Thymus (tissue), 11 donors: ENCODE results near the gene CCHCR1. TPM values are rescaled to one million over a fixed set of nuclear protein-coding genes. Genes with fewer than 3 reads are reported as not detected.
"Not testable (repeated sequence)": the region's sequence is repeated elsewhere in the genome, so short reads cannot be mapped to it uniquely, and the experiment has no call there.

Source experiments
- DNase-seq, 9 donors: peaks; one replicate each; pipeline ENCODE4 v3.0.0-alpha.2; 2013; ENCODE audit warnings: low spot score in 9 of 9, low read depth in 6 of 9, missing footprints in 1 of 9
- H3K27ac ChIP-seq, 2 donors: one replicate each; pipeline ENCODE4 v1.5.1; 2013; ENCODE audit warnings: control low read depth in 1 of 2, low read depth in 1 of 2, low read length in 1 of 2, mild to moderate bottlenecking in 1 of 2, moderate library complexity in 1 of 2
- H3K27me3 ChIP-seq, 2 donors: one replicate each; pipeline ENCODE4 v1.5.1; 2013; ENCODE audit warnings: low read length in 1 of 2; ENCODE audit not compliant: control insufficient read depth in 2 of 2, insufficient read depth in 1 of 2
- H3K36me3 ChIP-seq, 2 donors: one replicate each; pipeline ENCODE4 v1.5.1; 2013; ENCODE audit warnings: low read length in 1 of 2, mild to moderate bottlenecking in 1 of 2, moderate library complexity in 1 of 2; ENCODE audit not compliant: control insufficient read depth in 2 of 2, insufficient read depth in 2 of 2
- H3K4me1 ChIP-seq, 2 donors: one replicate each; pipeline ENCODE4 v1.5.1; 2013; ENCODE audit warnings: low read length in 2 of 2; ENCODE audit not compliant: control insufficient read depth in 2 of 2, insufficient read depth in 2 of 2
- H3K4me3 ChIP-seq, 2 donors: one replicate each; pipeline ENCODE4 v1.5.1; 2013; ENCODE audit warnings: low read length in 2 of 2, control low read depth in 1 of 2, mild to moderate bottlenecking in 1 of 2
- H3K9me3 ChIP-seq, 2 donors: one replicate each; pipeline ENCODE4 v1.5.1; 2013; ENCODE audit warnings: low read length in 1 of 2, mild to moderate bottlenecking in 1 of 2; ENCODE audit not compliant: control insufficient read depth in 2 of 2, insufficient read depth in 1 of 2
- WGBS: extraction: QIAGEN DNeasy Blood & Tissue Kit; methylation state at CpG from one replicate; pipeline ENCODE4 v1.1.7; 2013; 5-methylcytosine and 5-hydroxymethylcytosine counted together
- polyA plus RNA-seq: library from polyadenylated mRNA; stranded (reverse); fragments of 200-250 nt; gene quantifications from one replicate; pipeline ENCODE4 v1.2.3, GENCODE V29; 2013
- total RNA-seq: library from RNA; stranded (reverse); fragments of 120-200 nt; gene quantifications from one replicate; pipeline ENCODE4 v1.2.4, GENCODE V29; 2013
- donor health status: healthy.

The CCHCR1 gene
- total and polyA plus RNA-seq, 2 donors = 14.2 to 24.5 TPM

DNA sequence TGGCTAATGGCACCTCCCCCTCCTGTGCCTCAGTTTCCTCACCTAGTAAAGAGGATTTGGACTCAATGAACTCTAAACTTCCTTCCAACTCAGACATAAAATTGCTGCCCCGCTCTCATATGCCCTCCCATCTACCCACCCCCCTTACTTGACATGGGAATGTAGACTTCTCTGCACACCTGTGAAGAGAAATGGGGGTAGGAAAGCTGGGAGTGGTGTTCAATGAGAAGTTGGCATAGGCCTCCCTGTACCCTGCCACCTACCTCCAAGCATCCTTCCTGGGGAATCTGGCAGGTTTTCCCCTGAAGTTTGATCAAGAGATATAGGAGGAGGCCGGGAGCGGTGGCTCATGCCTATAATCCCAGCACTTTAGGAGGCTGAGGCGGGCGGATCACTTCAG, 16.8 kb upstream of the CCHCR1 start:
- Histone ChIP-seq H3K27ac (no peak overlapping the region), H3K4me1 (peaks cover 0 to 8% of the 10 kb centered on the region in 2 donors), H3K27me3 (no peaks in the 10 kb centered on the region), H3K4me3 (no peak overlapping the region), H3K9me3 (no peaks in the 10 kb centered on the region), H3K36me3 (no peaks in the 10 kb centered on the region)
- WGBS = 93% methylated on average over 5 of the region's 5 CpGs
- DNase-seq = no peak

DNA sequence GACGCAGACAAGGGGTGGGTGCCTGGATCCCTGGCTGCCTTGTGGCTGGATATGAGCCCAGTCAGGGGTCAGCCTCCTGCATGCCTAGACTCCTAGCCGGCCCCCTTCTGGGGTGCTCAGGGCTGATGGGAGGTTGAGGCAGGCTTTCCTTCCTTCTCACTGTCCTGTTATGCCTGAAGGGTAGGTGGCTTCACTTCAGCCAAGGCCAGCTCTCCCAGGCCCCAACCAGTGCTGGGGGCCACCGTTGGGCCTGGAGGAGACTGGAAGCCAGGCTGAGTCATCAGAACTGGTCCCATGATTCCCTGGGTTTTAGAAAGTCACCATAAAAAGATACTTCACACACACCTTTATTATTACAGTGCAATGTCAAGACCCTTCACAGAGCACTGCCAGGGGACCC, 15.8 kb upstream of the CCHCR1 start:
- H3K4me1 ChIP-seq = peaks cover 0 to 8% of the 10 kb centered on the region in 2 donors
- WGBS = 94% methylated on average over 3 of the region's 3 CpGs
- no peak overlapping the region for H3K4me3 ChIP-seq

DNA sequence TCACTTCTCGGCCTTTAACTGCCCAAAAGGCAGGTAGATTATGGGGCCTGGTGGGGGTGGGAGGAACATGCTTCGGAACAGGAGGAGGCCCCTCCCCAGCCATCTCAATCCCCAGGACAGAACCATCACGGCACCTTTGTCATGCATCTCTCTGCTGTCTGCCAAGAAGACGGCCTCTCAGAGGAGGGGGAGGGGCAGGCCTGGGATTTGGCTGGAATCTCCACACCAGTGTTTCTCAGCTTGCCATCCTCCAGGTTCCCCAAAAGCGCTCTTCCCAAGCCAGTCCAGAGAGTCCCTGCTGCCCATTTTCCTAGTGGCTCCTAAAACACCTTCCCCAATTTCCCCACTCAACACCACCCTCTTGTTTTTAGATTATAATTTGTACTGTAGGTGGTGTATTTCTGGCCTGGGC, 15.4 kb upstream of the CCHCR1 start:
- H3K27ac ChIP-seq = no peak overlapping the region
- WGBS = 93% methylated on average over 5 of the region's 5 CpGs
- peaks cover 0 to 8% of the 10 kb centered on the region in 2 donors for H3K4me1 ChIP-seq
- no peaks in the 10 kb centered on the region for H3K9me3 ChIP-seq
- no peak overlapping the region for H3K4me3 ChIP-seq
- DNase-seq = no peak
- H3K36me3 ChIP-seq = no peaks in the 10 kb centered on the region
- H3K27me3 ChIP-seq = no peaks in the 10 kb centered on the region

More for the DNA sequence above, 15.8 kb upstream of the CCHCR1 start:
- Histone ChIP-seq H3K36me3 (no peaks in the 10 kb centered on the region), H3K27ac (no peak overlapping the region), H3K27me3 (no peaks in the 10 kb centered on the region), H3K9me3 (no peaks in the 10 kb centered on the region)
- DNase-seq = no peak

DNA sequence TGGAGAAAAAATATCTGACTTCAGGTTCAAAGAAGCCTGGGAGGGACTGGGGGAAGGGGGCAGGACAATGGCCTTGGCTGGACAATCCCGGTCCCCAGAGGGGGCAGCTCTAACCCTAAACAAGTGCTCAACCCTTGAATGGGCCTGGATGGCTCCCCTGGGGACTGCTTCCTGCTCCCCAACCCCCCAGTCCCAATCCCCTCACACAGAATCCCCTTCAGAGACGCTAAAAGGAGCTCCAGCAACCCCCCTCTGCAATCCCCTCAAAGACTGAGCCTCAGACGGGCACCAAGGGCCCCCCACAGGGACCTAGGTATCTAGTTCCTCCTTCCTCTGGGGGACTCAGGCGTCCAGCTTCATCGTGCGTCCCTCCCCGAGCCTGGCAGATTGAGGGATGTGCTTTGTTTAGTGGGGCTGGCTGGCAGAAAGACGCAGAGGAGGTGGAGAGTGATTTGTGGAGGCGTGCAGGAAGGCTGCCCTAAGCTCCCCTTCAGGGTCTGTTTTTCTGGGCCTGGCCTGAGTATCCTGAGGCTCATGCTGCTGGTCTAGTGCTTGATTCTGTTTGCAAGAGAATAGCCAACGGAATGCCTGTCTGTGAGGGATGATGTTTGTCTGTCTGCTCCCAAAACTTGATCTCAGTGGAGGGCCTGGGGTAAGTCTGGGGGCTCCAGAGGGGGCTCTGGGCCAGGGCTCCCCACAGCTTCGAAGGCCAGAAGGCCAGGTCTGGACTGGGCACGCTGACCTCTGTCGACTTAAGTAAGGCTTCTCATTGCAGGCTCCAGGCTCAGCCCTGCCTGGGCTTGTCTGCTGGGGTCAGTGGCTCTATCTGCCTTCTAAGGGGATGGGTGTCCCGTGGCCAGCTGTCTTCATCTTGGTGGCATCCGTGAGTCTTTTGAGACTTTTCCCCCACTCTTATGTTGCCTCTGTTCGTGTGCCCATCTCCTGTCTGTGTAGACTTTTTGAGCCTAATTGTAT, 14.6 kb upstream of the CCHCR1 start:
- H3K27ac ChIP-seq = no peak overlapping the region
- peaks cover 0 to 8% of the 10 kb centered on the region in 2 donors for H3K4me1 ChIP-seq
- H3K27me3 ChIP-seq = no peaks in the 10 kb centered on the region
- no peak for DNase-seq
- H3K4me3 ChIP-seq = no peak overlapping the region
- H3K36me3 ChIP-seq = no peaks in the 10 kb centered on the region
- H3K9me3 ChIP-seq = no peaks in the 10 kb centered on the region
- 75% methylated on average over 16 of the region's 16 CpGs for WGBS

DNA sequence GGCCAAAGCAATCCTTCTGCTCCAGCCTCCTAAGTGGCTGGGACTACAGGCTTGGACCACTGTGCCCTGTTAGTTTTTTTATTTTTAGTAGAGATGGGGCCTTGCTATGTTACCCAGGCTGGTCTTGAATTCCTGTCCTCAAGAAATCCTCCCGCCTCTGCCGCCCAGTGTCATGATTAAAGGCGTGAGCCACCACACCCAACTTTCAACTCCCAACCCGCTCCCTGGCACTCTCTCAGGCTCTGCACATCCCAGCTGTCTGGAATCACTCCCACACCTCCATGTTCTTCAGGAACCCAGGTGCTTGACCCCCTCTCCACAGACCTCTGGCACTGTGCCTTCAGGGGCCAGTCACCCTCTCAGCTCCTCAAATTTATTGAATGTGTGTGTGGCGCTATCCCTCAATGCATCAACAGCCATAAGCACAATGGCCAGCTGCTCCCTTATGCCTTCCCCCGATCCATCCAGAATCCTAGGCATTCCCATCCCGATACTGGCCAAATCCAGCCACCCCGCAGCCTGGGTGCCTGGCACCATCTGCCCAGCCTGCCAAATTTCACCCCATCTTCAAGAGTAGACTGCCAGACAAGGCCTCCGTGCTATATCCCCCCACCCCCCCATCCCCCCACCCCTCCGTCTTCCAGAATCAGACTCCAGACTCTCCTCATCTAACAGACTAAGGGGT, 13.5 kb upstream of the CCHCR1 start:
- Histone ChIP-seq H3K36me3 (no peaks in the 10 kb centered on the region), H3K4me3 (no peak overlapping the region), H3K27me3 (no peaks in the 10 kb centered on the region), H3K27ac (no peak overlapping the region), H3K4me1 (peaks cover 0 to 8% of the 10 kb centered on the region in 2 donors), H3K9me3 (no peaks in the 10 kb centered on the region)
- WGBS = 98% methylated on average over 10 of the region's 10 CpGs
- DNase-seq = no peak

DNA sequence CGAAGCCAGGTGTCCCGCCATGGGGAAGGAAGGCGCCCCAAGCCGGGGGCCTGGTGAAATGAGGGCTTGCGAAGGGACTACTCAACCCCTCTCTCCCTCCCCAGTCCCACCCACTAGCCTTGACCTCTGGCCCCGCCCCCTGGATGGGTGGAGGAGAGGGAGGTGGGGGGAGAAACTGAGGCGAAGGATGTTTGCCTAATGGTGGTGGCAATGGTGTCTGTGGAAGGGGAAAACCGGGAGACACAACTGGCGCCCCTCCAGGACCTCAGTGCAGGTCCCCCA, 12.9 kb upstream of the CCHCR1 start, which contains the start of gene POU5F1:
Gene POU5F1, minus strand, starts transcription at position 83 of the 282 bp plus-strand sequence. Its CDS starts 62 bp downstream, at position 21.
- Histone ChIP-seq H3K4me1 (peaks cover 0 to 2% of the 10 kb centered on the region in 2 donors), H3K27me3 (no peaks in the 10 kb centered on the region), H3K4me3 (no peak within 1 kb of the TSS), H3K36me3 (peaks cover 0 to 3% of the 10 kb centered on the region in 2 donors), H3K27ac (no peak within 1 kb of the TSS), H3K9me3 (no peaks in the 10 kb centered on the region)
- no peak for DNase-seq
- WGBS = 79% methylated on average over 9 of the region's 9 CpGs

DNA sequence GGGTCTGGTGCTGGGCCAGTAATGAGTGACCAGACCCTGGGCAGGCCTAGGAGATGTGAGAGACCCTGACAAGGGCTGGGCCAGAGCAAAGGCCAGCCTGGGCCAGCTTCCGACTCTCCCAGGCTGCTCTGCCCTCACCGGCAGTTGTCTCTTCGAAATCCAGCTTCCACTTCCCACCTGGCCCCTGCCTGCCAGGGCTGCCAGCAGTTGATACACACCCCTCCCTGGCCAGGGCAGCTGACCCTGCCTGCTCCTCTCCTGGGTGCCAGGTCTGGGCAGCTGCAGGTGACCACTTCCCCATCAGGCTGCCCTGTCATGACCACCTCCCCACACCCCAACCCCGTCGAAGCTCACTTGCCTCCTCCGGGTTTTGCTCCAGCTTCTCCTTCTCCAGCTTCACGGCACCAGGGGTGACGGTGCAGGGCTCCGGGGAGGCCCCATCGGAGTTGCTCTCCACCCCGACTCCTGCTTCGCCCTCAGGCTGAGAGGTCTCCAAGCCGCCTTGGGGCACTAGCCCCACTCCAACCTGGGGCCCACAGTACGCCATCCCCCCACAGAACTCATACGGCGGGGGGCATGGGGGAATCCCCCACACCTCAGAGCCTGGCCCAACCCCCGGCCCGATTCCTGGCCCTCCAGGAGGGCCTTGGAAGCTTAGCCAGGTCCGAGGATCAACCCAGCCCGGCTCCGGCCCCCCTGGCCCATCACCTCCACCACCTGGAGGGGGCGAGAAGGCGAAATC, 12.4 kb upstream of the CCHCR1 start:
- not testable (repeated sequence) for H3K27ac ChIP-seq, H3K4me1 ChIP-seq, H3K4me3 ChIP-seq, DNase-seq, H3K9me3 ChIP-seq, H3K27me3 ChIP-seq, H3K36me3 ChIP-seq
- WGBS = 80% methylated on average over 23 of the region's 23 CpGs

DNA sequence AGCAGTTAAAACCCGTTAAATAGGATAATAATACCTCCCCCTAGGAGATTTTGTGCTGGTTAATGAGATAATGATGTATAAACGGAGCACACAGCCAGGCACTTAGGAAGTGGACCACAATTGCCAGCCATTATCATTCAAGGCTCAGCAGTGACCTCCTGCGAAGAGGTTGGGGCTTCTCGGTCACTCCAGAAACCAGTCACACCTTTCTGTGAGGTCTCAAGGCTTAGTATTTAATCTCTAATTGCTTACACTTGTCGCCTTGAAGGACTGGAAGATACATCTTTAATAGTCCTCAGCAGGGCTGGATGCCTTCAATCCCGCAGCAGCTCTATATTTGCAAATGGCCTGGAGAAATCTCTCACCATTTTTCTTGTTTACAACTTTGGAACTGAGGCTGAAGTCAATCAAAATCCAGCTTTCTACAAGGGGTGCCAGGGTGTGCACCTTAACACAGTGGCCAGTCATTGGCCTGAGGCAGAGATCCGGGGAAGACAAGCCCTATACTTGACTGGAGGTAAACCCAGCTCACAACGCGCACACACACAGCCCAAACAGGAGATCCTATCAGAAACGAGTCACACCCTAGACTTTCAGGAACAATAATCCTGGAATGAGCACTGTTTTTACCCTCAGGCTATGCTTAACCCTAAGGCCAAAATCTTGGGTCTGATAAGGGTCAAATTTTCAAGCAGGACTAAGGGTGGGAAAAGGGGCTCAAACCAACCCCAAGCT, 11.7 kb upstream of the CCHCR1 start:
- no peak for DNase-seq
- H3K4me3 ChIP-seq = no peak overlapping the region
- H3K4me1 ChIP-seq = no peaks in the 10 kb centered on the region
- H3K9me3 ChIP-seq = no peaks in the 10 kb centered on the region
- H3K27me3 ChIP-seq = no peaks in the 10 kb centered on the region
- WGBS = 95% methylated on average over 10 of the region's 10 CpGs
- H3K27ac ChIP-seq = no peak overlapping the region
- peaks cover 0 to 7% of the 10 kb centered on the region in 2 donors for H3K36me3 ChIP-seq
